Measurements from ENCODE around the gene PLD3. TPM values are rescaled to one million over a fixed set of nuclear protein-coding genes. Genes with fewer than 3 reads are reported as not detected.

The PLD3 gene
- total and polyA plus RNA-seq, 2 donors (not counting 1 experiment from before 2014, with no cell fraction given) = 208 to 230 TPM

DNA sequence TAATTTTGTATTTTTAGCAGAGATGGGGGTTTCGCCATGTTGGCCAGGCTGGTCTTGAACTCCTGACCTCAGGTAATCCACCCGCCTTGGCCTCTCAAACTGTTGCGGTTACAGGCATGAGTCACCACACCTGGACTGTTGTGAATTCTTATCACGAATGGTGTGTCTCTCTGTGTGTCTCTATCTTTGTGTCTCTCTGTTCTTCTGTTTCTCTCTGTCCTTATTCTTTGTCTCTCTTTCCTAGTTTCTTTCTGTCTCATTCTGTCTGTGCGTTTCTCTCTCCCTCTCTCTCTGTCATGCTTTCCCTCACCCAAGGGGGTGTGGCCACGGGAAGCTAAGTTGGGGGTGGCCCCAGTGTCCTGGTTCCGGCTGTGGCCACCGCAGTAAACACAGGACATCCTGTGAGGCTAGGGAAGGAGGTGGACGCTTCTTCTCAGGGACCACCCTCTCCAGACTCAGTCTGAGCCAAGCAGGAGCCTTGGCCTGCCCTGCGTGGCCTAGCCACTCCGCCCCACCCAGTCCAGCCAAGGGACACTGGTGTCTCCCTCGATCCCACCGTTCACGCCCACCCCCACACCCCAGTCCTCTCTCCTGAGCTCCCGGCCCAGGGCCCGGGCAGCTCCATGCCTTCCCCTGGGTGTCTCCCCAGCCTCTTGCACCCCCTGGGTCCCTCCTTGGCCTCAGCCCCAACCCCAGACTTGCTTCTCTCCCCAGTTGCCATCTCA, 68.6 kb downstream of the PLD3 start:
- Histone ChIP-seq H3K79me2 (ENCODE audit: control insufficient read depth, insufficient read depth, low read length) (no peaks in the 10 kb centered on the region), H3K4me3 (replicated peaks in 1 of 4; ENCODE audit: control extremely low read depth in 1 of 4, insufficient read depth in 1 of 4, low read depth in 3 of 4, low read length in 4 of 4) (no peak overlapping the region), H3K9ac (ENCODE audit: insufficient read depth, low read length) (no peak overlapping the region), H3K27me3 (ENCODE audit: control insufficient read depth, insufficient read depth, low read length) (no peaks in the 10 kb centered on the region), H3K9me3 (ENCODE audit: control insufficient read depth, insufficient read depth, low read depth, low read length) (no peaks in the 10 kb centered on the region), H3K36me3 (ENCODE audit: control insufficient read depth, insufficient read depth, low read length) (no peaks in the 10 kb centered on the region), H2AFZ (ENCODE audit: low read length) (peak overlapping the region; percentile 69), H3K27ac (ENCODE audit: insufficient read depth, low read length) (no peak overlapping the region), H4K20me1 (ENCODE audit: control insufficient read depth, extremely low read depth, insufficient read depth, low read length) (no peaks in the 10 kb centered on the region), H3K4me1 (ENCODE audit: control insufficient read depth, extremely low read depth, insufficient read depth, low read length) (peaks cover 9% of the 10 kb centered on the region), H3K4me2 (ENCODE audit: extremely low read depth, insufficient read depth, low read length) (no peak overlapping the region)
- DNase-seq (ENCODE audit: low read depth in 2 of 2) = no peak
- TF ChIP-seq EZH2 (IDR thresholded peaks at IDR 0.05; ENCODE audit: low read length, missing control alignments) (no peak), CTCF (conservative IDR thresholded peaks at IDR 0.05 in 1 of 2, IDR thresholded peaks at IDR 0.05 in 1 of 2; ENCODE audit: low read depth in 1 of 2, low read length in 2 of 2) (no peak)

- DNase-seq (ENCODE audit: low read depth in 2 of 2) = no peak
- H3K27me3 ChIP-seq (ENCODE audit: control insufficient read depth, insufficient read depth, low read length) = no peaks in the 10 kb centered on the region
- no peaks in the 10 kb centered on the region for H4K20me1 ChIP-seq (ENCODE audit: control insufficient read depth, extremely low read depth, insufficient read depth, low read length)
- H3K36me3 ChIP-seq (ENCODE audit: control insufficient read depth, insufficient read depth, low read length) = peaks cover 2% of the 10 kb centered on the region
- TF ChIP-seq EZH2 (IDR thresholded peaks at IDR 0.05; ENCODE audit: low read length, missing control alignments) (no peak), CTCF (conservative IDR thresholded peaks at IDR 0.05 in 1 of 2, IDR thresholded peaks at IDR 0.05 in 1 of 2; ENCODE audit: low read depth in 1 of 2, low read length in 2 of 2) (no peak)
- H3K9ac ChIP-seq (ENCODE audit: insufficient read depth, low read length) = no peak overlapping the region
- H2AFZ ChIP-seq (ENCODE audit: low read length) = no peak overlapping the region
- peaks cover 11% of the 10 kb centered on the region for H3K4me1 ChIP-seq (ENCODE audit: control insufficient read depth, extremely low read depth, insufficient read depth, low read length)
- H3K4me3 ChIP-seq (replicated peaks in 1 of 4; ENCODE audit: control extremely low read depth in 1 of 4, insufficient read depth in 1 of 4, low read depth in 3 of 4, low read length in 4 of 4) = no peak overlapping the region
- no peak overlapping the region for H3K4me2 ChIP-seq (ENCODE audit: extremely low read depth, insufficient read depth, low read length)
- peaks cover 5% of the 10 kb centered on the region for H3K79me2 ChIP-seq (ENCODE audit: control insufficient read depth, insufficient read depth, low read length)
- H3K27ac ChIP-seq (ENCODE audit: insufficient read depth, low read length) = no peak overlapping the region
- H3K9me3 ChIP-seq (ENCODE audit: control insufficient read depth, insufficient read depth, low read depth, low read length) = no peaks in the 10 kb centered on the region
Measured at GRCh38 chr19:40417643-40417981, 69.1 kb downstream of the PLD3 start.

DNA sequence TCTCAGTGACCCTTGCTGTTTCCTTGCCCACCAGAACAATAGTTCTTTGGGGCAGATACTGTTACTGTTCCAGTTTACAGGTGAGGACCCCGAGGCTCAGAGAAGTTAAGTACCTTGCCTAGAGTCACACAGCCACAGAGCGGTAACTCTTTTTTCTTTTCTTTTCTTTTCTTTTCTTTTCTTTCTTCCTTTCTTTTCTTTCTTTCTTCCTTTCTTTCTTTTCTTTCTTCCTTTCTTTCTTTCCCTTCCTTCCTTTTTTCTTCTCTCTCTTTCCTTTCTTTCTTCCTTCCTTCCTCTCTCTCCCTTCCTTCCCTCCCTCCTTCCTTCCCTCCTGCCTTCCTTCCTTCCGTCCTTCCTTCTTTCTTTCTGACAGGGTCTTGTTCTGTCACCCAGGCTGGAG, 69.5 kb downstream of the PLD3 start:
- Histone ChIP-seq H3K9me3 (ENCODE audit: control insufficient read depth, insufficient read depth, low read depth, low read length) (no peaks in the 10 kb centered on the region), H3K27me3 (ENCODE audit: control insufficient read depth, insufficient read depth, low read length) (no peaks in the 10 kb centered on the region), H3K4me1 (ENCODE audit: control insufficient read depth, extremely low read depth, insufficient read depth, low read length) (peaks cover 12% of the 10 kb centered on the region), H3K9ac (ENCODE audit: insufficient read depth, low read length) (no peak overlapping the region), H3K36me3 (ENCODE audit: control insufficient read depth, insufficient read depth, low read length) (peaks cover 6% of the 10 kb centered on the region), H4K20me1 (ENCODE audit: control insufficient read depth, extremely low read depth, insufficient read depth, low read length) (no peaks in the 10 kb centered on the region), H3K4me2 (ENCODE audit: extremely low read depth, insufficient read depth, low read length) (no peak overlapping the region), H2AFZ (ENCODE audit: low read length) (no peak overlapping the region), H3K79me2 (ENCODE audit: control insufficient read depth, insufficient read depth, low read length) (peaks cover 9% of the 10 kb centered on the region), H3K4me3 (replicated peaks in 1 of 4; ENCODE audit: control extremely low read depth in 1 of 4, insufficient read depth in 1 of 4, low read depth in 3 of 4, low read length in 4 of 4) (no peak overlapping the region), H3K27ac (ENCODE audit: insufficient read depth, low read length) (no peak overlapping the region)
- DNase-seq (ENCODE audit: low read depth in 2 of 2) = no peak
- TF ChIP-seq EZH2 (IDR thresholded peaks at IDR 0.05; ENCODE audit: low read length, missing control alignments) = no peak
- no peak for TF ChIP-seq CTCF (conservative IDR thresholded peaks at IDR 0.05 in 1 of 2, IDR thresholded peaks at IDR 0.05 in 1 of 2; ENCODE audit: low read depth in 1 of 2, low read length in 2 of 2)

Data from fibroblast of lung (primary cell).